ENCODE data around the gene ABHD17A. TPM values are rescaled to one million over a fixed set of nuclear protein-coding genes. Genes with fewer than 3 reads are reported as not detected.
"Not testable (repeated sequence)": the region's sequence is repeated elsewhere in the genome, so short reads cannot be mapped to it uniquely, and the experiment has no call there.

Gene ABHD17A
- total RNA-seq, result 64.4 TPM
- long read RNA-seq, full-length matches to known transcripts, result 141 of 235 reads
- long read RNA-seq, partial matches to known transcripts, result 73 of 235 reads
- long read RNA-seq, other reads (novel, unspliced or antisense), result 21 of 235 reads

DNA sequence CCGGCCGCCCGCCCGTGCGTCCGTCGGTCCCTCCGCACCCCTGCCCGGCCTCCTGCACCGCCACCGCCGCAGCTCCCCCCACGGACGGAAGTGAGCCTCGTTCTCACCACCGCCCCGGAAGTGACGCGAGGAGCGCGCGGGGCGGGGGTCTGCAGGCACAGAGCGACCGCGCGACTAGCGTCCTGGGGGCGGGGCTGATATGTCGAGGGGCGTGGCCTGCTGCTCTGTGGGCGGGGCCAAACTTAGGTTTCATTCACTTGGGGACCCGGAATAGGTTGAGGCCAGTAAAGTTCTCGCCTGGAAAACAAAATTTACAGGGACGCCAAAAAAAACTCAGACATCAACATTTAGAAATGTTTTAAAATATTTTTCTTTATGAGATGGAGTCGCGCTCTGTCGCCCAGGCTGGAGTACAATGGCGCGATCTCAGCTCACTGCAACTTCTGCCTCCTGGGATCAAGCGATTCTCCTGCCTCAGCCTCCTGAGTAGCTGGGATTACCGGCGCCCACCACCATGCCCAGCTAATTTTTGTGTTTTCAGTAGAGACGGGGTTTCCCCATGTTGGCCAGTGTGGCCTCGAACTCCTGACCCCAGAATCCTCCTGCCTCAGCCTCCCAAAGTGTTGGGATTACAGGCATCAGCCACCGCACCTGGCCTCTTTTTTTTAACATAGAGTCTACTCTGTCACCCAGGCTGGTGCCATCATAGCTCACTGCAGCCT is at the start of gene ABHD17A:
ABHD17A (minus strand) TSS at position 99 of the 722 bp plus-strand sequence. CDS start 3,930 bp downstream, outside the sequence.
- DNase-seq, result peak; percentile 98
- peak; percentile 94 for ATAC-seq
- intact Hi-C loops (cut with micrococcal nuclease), result not testable (repeated sequence)

DNA sequence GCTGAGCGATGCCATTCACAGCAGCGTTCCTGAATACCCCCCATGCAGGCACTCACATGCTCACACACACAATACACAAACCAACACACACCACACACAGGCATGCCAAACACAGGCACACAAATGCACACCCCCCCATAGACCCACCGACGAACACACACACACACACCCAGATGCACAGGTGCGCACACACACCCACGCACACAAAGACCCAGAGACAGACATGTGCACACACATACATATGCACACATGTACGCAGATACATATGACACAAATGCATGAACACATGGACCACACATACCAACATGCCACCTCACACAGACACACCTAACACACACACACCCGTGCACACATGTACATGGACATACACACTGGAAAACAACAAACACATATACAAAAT is 48.6 kb upstream of the ABHD17A start:
- ATAC-seq (no peak), DNase-seq (no peak)
- intact Hi-C loops (cut with micrococcal nuclease), result no loop called here

DNA sequence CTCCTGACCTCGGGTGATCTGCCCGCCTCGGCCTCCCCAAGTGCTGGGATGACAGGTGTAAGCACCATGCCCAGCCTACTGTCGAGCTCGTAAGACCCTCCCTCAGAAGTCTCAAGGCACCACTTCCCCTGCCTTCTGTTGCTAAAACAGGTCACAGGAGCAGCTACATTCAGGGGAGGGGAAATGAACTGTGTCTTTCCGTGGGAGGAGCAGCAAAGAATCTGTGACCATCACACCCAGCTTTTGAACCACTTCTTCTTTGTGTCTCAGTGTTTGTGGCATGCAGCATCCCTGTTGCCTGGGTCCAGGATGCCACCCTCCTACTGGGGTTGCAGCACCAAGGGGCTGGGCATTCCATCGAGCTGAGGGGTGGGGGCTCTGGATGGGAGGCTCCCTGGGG is 47.9 kb upstream of the ABHD17A start:
- intact Hi-C loops (cut with micrococcal nuclease), result no loop called here
- DNase-seq (no peak), ATAC-seq (no peak)

DNA sequence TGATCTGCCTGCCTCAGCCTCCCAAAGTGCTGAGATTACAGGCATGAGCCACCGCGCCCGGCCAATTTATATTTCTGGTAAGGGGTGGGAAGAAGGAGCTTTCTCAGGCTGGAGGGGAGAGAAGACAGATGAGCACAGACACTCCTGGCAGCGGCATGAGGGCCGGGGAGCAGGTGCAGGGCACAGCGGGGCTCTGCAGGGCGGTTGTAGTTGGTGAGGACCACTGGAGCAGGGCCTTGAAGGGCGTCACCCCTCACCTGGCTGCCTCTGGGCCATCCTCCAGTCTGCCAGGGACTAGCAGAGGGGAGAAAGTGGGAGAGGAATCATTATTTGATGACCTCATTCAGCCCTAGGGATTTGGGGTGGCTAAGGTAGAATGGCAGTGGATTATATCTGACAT is 47.1 kb upstream of the ABHD17A start:
- no peak for DNase-seq
- ATAC-seq, result no peak
- intact Hi-C loops (cut with micrococcal nuclease), result no loop called here

DNA sequence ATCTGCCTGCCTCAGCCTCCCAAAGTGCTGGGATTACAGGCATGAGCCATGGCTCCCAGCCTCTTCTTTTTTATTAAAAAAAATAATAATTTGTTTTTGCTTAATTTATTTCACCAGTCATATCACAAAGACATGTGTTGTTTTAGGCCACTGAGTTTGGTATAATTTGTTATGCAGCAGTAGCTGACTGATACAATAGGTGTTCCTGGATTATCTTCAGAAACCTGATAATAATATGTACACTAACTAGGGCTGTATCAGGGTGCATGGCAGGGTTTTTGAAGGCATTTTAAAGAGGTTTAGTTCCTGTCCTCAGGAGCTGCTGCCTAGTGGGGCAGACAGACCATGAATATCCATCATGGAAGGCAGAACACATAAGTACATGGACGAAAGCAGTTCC is 46.1 kb upstream of the ABHD17A start:
- intact Hi-C loops (cut with micrococcal nuclease), result no loop called here
- DNase-seq (no peak), ATAC-seq (no peak)

DNA sequence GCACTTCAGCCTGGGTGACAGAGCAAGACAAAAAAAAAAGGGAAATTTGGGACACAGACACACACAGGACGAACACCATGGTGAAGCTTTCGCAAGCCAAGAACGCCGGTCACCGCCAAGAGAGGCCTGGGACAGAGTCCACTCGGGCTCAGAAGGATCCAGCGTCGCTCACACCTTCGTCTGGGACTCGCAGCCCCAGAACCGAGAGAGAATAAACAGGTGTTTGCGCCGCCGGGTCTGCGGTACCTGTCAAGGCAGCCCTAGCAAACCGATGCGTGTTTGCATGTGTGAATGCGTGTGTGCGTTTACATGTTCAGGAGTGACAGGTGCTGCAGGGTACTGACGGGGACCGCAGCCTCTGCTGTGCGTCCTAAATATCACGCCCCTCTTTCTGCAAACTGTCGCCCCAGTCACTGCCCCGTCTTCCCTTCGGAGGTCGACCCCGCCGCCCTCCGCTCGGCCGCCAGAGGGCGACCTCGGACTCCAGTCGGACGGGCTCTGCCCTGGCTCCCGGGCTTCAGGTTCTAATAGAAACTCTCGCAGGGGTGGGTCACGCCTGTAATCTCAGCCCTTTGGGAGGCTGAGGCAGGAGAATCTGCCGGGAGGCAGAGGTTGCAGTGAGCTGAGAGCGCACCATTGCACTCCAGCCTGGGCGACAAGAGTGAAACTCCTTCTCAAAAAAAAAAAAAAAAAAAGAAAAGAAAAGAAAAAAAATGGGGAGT is 43.9 kb upstream of the ABHD17A start:
- DNase-seq (peak; percentile 91), ATAC-seq (peak; percentile 94)
- intact Hi-C loops (cut with micrococcal nuclease), result no loop called here

DNA sequence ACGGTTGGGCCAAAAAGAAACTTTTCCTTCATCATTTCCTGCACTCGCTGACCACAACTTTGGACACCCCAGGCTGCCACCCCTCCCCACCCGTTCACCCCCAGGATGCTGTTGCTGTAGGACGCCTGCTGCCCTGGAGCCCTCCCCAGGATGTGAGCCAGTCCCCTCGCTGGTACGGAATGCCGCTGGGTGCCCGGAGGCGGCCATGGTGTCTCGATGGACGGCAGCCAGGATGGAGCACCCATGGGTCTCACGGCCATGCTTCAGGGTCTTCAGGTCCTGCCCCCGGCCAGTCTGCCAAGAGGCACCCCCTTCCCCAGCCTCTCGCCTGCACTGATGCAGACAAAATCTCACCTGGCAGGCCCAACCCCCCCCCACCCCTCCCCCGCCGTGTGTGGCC is 40.2 kb upstream of the ABHD17A start:
- ATAC-seq, result no peak
- DNase-seq, result no peak
- intact Hi-C loops (cut with micrococcal nuclease), result no loop called here

DNA sequence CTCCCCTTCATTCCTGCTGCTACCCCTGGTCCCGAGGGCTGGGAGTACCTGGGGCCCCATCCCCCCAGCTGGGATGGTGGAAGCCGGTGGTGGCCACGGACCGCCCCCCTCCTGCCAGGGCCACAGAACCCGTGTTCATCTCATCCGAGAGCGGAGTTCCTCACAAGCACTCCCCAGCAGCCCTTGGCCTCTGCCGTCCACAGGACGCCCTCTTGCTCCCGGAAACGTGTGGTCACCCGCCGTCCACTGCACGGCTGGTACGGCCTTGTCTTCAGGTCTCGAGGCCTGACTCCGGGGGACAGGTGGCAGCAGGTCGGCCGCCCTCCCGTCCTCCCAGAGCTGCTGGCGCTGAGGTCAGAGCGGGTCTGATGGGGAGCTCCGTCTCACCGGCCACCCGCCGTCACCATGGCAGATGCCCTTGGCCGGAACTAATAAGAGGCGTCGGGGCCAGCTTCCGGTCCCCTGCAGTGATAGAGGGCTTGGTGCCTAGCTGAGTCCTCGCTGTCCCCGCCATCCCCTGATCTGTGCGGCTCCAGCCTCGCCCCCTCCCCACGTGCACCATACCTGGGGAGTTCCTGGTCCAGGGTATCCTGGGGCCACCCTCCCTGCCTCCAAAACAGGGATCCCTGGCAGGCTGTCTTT is 39.1 kb upstream of the ABHD17A start:
- intact Hi-C loops (cut with micrococcal nuclease), result no loop called here
- DNase-seq (no peak), ATAC-seq (no peak)

DNA sequence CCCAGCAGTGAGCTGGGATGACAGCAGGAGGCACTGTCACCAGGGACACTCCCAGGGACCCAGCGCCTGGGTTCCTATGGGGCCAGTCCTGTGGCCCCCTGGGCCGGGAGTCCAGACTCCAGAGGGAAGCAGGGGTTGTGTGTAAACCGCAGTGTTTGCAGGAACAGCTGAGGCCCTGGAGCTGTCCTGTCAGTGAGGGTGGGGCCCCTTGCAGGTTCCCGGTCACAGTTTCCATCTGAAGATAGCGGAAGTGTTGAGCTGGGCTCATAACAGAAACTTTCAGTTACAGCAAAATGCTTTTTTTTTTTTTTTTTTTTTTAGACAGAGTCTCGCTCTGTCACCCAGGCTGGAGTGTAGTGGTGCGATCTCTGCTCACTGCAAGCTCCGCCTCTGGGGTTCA is 38.0 kb upstream of the ABHD17A start:
- DNase-seq, result no peak
- intact Hi-C loops (cut with micrococcal nuclease), result no loop called here
- peak; percentile 31 for ATAC-seq

DNA sequence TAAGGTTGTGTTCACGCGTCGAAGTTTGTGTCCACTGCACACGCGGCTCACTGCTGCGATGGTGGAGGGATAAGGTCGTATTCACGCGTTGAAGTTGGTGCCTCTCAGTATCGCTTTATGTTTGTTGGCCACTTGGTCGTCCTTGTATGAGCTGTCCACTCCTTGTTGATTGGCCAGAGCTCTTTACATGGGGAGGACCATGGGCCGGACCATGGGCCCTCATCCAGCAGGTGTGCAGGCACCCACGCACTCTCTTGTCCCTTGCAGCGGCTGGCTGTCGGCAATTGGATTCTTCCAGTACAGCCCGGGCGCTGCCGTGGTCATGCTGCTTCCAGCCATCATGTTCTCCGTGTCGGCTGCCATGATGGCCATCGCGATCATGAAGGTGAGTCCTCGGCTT is 37.5 kb upstream of the ABHD17A start:
- DNase-seq, result no peak
- intact Hi-C loops (cut with micrococcal nuclease), result no loop called here
- ATAC-seq, result no peak

DNA sequence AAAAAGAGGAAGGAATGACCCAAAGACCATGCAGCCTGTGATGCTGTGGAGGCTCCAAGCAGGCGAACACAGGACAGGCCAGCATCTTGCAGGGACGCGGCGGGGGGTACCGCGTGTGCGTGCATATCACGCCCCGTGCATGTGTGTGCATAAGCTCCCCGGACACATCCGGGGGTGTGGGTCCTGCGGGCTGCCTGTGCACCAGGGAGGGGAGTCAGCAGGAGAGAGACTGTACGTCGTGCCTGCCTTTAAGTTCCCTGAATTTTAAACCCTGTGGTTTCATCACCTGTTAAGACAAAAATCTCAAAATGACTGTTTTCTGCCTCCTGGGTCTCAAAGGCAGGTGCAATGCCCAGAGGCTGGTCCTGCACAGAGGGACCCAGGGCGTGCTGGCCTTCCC is 36.5 kb upstream of the ABHD17A start:
- intact Hi-C loops (cut with micrococcal nuclease), result no loop called here
- ATAC-seq, result no peak
- DNase-seq, result no peak

DNA sequence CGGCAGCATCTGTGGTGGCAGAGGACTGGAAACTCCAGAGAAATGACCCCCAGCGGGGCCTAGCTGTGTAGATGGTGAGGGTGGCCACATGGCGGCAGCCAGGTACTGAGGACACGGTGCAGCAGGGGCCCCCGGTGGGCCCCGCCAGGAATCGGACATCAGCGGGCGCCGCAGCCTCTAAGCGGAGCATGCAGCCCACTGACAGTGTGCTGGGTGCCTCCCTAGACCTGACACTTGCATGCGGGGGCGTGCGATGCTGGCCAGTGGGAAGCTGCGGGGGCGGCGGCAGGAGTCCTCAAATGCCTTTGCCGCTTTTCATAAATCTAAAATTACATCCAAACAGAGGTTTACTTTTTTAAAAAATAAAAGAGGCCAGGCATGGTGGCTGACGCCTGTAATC is 36.0 kb upstream of the ABHD17A start:
- ATAC-seq, result no peak
- intact Hi-C loops (cut with micrococcal nuclease), result no loop called here

DNA sequence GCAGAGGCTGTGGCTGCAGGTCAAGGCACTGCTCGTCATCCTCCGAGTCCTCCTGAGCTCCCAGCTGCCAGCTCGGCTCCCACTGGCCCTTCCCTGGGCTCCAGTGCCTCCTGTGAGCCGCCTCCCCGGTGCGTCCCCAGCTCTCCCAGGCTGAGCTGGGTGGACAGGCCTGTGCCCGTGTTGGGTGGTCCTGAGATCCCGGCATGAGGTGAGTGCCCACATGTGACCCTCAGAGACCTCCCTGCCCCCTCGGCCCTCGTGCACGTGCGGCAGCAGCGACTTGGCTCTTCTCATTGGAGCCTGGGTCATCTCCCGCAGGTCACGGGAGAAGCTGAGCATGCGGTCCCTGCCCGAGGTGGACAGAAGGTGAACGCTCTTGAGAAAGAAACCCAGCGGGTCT is 35.3 kb upstream of the ABHD17A start:
- ATAC-seq, result no peak
- DNase-seq, result no peak
- intact Hi-C loops (cut with micrococcal nuclease), result no loop called here

More for the DNA sequence above, 36.0 kb upstream of the ABHD17A start:
- no peak for DNase-seq

DNA sequence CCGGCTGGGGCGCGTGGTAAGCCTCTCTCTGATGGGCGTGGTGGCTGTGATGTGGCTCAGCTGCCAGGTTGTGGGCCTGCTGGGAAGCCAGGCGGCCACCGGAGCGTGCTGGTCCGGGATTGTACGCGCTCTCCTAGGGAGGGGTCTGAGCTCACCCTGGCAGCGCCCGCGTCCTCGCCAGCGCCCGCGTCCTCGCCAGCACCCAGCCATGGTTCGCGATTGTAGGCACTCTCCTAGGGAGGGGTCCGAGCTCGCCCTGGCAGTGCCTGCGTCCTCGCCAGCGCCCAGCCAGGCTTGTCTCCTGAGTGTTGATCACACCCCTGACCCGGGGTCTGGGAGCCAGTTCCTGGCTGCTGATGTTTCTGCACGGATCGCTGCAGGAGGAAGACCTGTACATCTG is 33.7 kb upstream of the ABHD17A start:
- DNase-seq (no peak), ATAC-seq (no peak)
- intact Hi-C loops (cut with micrococcal nuclease), result no loop called here

DNA sequence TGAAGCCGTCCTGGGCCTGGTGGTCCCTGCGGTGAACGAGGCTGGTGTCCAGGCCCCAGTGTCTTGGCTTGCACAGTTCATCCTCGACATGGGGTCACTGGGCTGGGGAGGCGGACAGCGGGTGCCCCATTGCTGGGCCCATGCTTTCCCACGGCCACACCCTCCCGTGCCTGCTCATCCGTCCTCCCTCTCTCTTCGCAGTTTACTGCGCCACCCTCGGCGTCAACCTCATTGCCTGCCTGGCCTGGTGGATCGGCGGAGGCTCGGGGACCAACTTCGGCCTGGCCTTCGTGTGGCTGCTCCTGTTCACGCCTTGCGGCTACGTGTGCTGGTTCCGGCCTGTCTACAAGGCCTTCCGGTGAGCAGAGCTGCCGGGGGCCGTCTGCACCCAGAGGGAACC is 32.6 kb upstream of the ABHD17A start:
- intact Hi-C loops (cut with micrococcal nuclease), result no loop called here
- DNase-seq (no peak), ATAC-seq (no peak)

DNA sequence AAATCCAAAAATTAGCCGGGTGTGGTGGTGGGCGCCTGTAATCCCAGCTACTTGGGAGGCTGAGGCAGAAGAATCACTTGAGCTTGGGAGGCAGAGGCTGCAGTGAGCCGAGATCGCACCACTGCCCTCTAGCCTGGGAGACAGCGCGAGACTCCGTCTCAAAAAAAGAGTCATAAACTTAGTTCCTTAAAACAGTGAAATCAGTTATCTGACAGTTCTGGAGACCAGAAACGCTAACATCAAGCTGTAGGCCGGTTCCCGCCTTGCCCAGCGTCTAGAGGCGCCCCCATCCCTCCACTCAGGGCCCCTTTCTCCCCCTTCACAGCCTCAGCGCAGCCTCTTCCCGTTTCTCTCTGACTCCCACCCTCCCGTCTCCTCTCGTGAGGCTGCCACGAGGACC is 31.9 kb upstream of the ABHD17A start:
- DNase-seq (no peak), ATAC-seq (no peak)
- intact Hi-C loops (cut with micrococcal nuclease), result no loop called here

DNA sequence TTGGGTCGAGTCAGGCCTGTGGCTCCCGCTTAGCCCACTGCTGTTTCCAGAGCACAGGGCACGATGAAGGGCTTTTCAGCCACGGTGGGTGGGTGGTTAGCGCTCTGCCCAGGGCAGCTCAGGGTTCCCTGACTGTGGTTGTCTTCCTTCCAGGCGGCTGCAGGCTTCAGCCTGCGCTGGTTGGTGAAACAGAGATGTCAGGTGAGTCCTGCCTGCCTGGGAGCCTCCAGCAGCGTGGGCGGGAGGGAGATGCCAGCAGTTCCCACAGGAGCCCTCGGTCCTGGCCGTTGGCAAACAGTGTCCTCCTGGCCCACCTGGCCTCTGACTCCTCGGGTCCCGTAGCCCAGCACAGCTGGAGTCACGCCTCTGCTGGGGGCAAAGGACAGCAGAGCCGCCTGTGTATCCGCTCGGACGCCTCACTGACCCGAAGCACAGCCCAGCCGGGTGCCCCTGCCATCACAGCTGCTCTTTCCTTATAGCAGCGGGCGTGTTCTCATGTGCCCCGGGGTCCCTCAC is 29.6 kb upstream of the ABHD17A start:
- intact Hi-C loops (cut with micrococcal nuclease), result no loop called here
- DNase-seq (no peak), ATAC-seq (no peak)

DNA sequence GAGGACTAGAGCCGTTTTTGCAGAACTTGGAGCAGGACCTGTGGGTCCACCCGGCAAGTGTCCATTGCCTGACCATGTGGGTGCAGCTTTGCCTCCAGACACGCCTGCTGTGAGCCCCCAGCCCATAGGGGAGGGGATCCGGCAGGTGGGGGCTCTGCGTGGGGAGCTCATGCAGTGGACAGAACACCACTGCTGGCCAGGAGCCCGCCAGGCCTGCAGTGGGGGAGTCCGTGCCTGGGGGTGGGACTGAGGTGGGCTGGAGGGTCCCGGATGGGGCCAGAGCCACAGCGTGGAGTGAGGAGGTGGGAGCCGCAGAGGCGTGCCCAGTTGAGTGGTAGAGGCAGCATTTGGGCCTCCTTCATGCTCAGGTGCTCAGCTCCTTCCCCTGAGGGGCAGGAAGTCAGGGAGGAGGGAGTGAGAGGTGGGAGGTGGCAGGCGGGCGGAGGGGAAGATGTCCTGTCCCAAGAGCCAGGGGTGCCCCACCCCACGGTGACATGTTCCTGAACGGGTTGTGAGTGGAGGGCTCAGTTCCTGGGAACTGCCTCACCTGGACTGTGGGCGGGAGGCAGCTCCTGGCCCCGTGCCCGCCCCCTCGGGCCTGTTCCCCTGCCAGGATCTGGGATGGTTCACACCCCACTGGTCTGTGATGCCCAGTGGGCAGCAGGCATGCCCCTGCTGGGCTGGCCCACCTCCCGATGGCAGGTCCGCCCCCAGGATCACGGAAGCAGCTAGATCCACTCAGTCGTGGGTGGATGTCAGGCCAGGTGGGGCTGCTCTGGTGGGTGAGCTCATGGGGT is 28.7 kb upstream of the ABHD17A start:
- DNase-seq (no peak), ATAC-seq (no peak)
- intact Hi-C loops (cut with micrococcal nuclease), result no loop called here

DNA sequence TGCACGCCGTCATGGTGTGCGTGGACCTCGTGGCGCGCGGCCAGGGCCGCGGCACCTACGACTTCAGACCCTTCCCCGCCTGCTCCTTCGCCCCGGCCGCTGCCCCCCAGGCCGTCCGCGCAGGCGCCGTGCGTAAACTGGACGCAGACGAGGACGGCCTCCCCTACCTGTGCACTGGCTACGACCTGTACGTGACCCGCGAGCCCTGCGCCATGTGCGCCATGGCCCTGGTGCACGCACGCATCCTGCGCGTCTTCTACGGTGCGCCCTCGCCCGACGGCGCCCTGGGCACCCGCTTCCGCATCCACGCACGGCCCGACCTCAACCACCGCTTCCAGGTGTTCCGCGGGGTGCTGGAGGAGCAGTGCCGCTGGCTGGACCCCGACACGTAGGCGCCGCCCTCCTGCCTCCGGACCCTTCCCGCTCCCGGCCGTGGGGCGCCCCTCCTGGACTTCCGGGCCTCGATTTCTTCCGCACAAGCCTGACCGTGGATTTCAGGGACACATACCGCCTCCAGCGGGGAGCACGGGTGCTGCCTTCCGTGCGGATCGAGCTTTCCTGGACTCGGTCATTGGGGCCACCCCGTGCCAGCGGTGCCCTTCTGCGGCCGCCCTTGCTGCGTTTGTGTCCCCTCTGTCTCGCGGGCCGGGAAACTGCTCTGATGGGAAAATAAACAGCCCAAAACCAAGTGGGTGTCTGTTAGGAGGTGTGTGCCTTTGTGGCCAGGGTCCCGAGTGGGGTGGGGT is 27.6 kb upstream of the ABHD17A start:
- ATAC-seq, result no peak
- intact Hi-C loops (cut with micrococcal nuclease), result no loop called here

More for the DNA sequence above, 27.6 kb upstream of the ABHD17A start:
- no peak for DNase-seq

All from left ventricle myocardium superior (tissue), 1 donor.